ENCODE data around the gene LRCOL1. TPM values are rescaled to one million over a fixed set of nuclear protein-coding genes. Genes with fewer than 3 reads are reported as not detected.
A peak's percentile ranks its signal among the peaks of the same experiment; 100 is the strongest.

Gene LRCOL1
- total RNA-seq, 1 experiment from 2014 or later = not detected

DNA sequence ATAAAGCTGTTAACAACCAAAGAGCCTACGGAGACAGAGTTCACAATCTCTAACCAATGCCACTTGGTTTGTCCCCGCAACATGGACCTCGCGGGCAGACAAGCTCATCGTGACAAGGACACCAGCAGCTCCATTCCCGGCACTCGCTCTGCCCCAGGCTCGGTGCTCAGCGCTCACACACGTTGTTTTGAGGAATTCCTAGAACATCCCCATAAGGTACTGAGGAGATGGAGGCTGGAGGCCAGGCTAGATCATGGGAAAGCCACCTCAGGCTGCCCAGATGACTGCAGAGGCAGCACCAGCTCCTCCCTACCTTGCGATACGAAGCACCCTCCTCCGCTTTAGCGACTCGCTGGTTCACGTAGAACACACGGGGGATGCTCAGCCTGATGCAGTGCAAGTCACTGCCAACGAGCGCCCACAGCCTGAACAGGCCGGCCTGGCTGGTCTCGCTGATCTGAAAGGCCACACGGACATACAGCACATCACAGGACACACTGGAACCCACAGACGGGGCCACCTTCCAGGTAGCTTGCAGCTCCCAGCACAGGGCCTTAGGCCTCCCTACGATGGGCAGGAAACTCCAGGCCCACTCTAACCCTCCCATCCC, 38.3 kb upstream of the LRCOL1 start:
- TF ChIP-seq, protein P1, sequence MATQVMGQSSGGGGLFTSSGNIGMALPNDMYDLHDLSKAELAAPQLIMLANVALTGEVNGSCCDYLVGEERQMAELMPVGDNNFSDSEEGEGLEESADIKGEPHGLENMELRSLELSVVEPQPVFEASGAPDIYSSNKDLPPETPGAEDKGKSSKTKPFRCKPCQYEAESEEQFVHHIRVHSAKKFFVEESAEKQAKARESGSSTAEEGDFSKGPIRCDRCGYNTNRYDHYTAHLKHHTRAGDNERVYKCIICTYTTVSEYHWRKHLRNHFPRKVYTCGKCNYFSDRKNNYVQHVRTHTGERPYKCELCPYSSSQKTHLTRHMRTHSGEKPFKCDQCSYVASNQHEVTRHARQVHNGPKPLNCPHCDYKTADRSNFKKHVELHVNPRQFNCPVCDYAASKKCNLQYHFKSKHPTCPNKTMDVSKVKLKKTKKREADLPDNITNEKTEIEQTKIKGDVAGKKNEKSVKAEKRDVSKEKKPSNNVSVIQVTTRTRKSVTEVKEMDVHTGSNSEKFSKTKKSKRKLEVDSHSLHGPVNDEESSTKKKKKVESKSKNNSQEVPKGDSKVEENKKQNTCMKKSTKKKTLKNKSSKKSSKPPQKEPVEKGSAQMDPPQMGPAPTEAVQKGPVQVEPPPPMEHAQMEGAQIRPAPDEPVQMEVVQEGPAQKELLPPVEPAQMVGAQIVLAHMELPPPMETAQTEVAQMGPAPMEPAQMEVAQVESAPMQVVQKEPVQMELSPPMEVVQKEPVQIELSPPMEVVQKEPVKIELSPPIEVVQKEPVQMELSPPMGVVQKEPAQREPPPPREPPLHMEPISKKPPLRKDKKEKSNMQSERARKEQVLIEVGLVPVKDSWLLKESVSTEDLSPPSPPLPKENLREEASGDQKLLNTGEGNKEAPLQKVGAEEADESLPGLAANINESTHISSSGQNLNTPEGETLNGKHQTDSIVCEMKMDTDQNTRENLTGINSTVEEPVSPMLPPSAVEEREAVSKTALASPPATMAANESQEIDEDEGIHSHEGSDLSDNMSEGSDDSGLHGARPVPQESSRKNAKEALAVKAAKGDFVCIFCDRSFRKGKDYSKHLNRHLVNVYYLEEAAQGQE (IDR thresholded peaks at IDR 0.05; ENCODE audit: insufficient read depth in 1 of 2, low read depth in 2 of 2, low read length in 1 of 2) = no peak
- no peak for TF ChIP-seq SIN3A (IDR thresholded peaks at IDR 0.05; ENCODE audit: borderline replicate concordance, insufficient read depth, low read depth, low read length)
- TF ChIP-seq POLR2AphosphoS5 (IDR thresholded peaks at IDR 0.05; ENCODE audit: low read depth, low read length) = no peak
- no peak for TF ChIP-seq TCF7L2 (IDR thresholded peaks at IDR 0.05; ENCODE audit: low read depth, low read length)
- TF ChIP-seq, protein P2, sequence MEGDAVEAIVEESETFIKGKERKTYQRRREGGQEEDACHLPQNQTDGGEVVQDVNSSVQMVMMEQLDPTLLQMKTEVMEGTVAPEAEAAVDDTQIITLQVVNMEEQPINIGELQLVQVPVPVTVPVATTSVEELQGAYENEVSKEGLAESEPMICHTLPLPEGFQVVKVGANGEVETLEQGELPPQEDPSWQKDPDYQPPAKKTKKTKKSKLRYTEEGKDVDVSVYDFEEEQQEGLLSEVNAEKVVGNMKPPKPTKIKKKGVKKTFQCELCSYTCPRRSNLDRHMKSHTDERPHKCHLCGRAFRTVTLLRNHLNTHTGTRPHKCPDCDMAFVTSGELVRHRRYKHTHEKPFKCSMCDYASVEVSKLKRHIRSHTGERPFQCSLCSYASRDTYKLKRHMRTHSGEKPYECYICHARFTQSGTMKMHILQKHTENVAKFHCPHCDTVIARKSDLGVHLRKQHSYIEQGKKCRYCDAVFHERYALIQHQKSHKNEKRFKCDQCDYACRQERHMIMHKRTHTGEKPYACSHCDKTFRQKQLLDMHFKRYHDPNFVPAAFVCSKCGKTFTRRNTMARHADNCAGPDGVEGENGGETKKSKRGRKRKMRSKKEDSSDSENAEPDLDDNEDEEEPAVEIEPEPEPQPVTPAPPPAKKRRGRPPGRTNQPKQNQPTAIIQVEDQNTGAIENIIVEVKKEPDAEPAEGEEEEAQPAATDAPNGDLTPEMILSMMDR (IDR thresholded peaks at IDR 0.05) = no peak
- no TSS peak for BruUV-seq (replicated peaks)
- ATAC-seq (peak; percentile 42; the same call in 1 of the 2 replicates), DNase-seq (ENCODE audit: low read depth, low spot score) (no peak)
- H3K4me3 ChIP-seq (ENCODE audit: low read depth in 2 of 2, low read length in 2 of 2) = no peak overlapping the region
- no peaks in the 10 kb centered on the region for H3K27me3 ChIP-seq (ENCODE audit: control insufficient read depth, insufficient read depth, low read length)
- no peaks in the 10 kb centered on the region for H3K4me1 ChIP-seq (ENCODE audit: control insufficient read depth, insufficient read depth, low read length)
- intact Hi-C loops (cut with micrococcal nuclease; ENCODE audit: unreplicated experiment) = no loop called here
- in situ Hi-C loops (cut with HindIII; ENCODE audit: low pct_unique_long_range_greater_than_20kb, low sequenced_read_pairs) = no loop called here
- H3K9me3 ChIP-seq (ENCODE audit: control insufficient read depth, insufficient read depth, low read depth, low read length) = no peaks in the 10 kb centered on the region
- H3K27ac ChIP-seq (ENCODE audit: low read length) = no peak overlapping the region
- H3K36me3 ChIP-seq (ENCODE audit: control insufficient read depth, insufficient read depth, low read length) = peaks cover 5% of the 10 kb centered on the region
- ChIA-PET POLR2A (no interaction called here), CTCF (no interaction called here)

DNA sequence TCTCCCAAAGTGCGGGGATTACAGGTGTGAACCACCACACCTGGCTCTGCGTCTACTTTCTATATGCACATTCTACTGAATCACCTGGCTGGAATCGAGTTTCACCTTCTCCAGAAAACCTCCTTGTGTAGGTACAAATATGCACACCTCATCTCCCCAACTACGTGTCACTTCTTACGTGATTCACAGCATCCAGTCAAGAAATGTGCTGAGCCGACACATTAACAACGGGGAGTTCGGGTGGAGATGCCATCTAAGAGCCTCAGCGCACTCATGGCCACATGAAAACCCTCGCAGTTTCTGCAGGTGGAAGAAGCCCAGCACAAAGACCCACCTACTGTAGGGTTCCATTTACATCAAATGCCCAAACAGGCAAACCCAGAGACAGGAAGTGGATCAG, 37.5 kb upstream of the LRCOL1 start:
- no peak overlapping the region for H3K4me3 ChIP-seq (ENCODE audit: low read depth in 2 of 2, low read length in 2 of 2)
- no peak for TF ChIP-seq SIN3A (IDR thresholded peaks at IDR 0.05; ENCODE audit: borderline replicate concordance, insufficient read depth, low read depth, low read length)
- TF ChIP-seq, protein P1 (IDR thresholded peaks at IDR 0.05; ENCODE audit: insufficient read depth in 1 of 2, low read depth in 2 of 2, low read length in 1 of 2) = no peak
- no peak for TF ChIP-seq POLR2AphosphoS5 (IDR thresholded peaks at IDR 0.05; ENCODE audit: low read depth, low read length)
- no peaks in the 10 kb centered on the region for H3K9me3 ChIP-seq (ENCODE audit: control insufficient read depth, insufficient read depth, low read depth, low read length)
- intact Hi-C loops (cut with micrococcal nuclease; ENCODE audit: unreplicated experiment) = no loop called here
- ChIA-PET CTCF (interaction anchor here (0.5 kb wide), 1 partner anchor 49 kb away, joined by 3 read pairs; no protein-coding TSS in a partner anchor), POLR2A (no interaction called here)
- peaks cover 3% of the 10 kb centered on the region; the same call in 1 of the 2 replicates for H3K36me3 ChIP-seq (ENCODE audit: control insufficient read depth, insufficient read depth, low read length)
- ATAC-seq = no peak
- in situ Hi-C loops (cut with HindIII; ENCODE audit: low pct_unique_long_range_greater_than_20kb, low sequenced_read_pairs) = no loop called here
- no peaks in the 10 kb centered on the region for H3K4me1 ChIP-seq (ENCODE audit: control insufficient read depth, insufficient read depth, low read length)
- no peaks in the 10 kb centered on the region for H3K27me3 ChIP-seq (ENCODE audit: control insufficient read depth, insufficient read depth, low read length)
- H3K27ac ChIP-seq (ENCODE audit: low read length) = no peak overlapping the region
- DNase-seq (ENCODE audit: low read depth, low spot score) = no peak
- no TSS peak for BruUV-seq (replicated peaks)

All from Panc1 (cell line).